ENCODE measurements around the gene TMEM106A.
A peak's percentile ranks its signal among the peaks of the same experiment; 100 is the strongest.
"Not testable (repeated sequence)": the region's sequence is repeated elsewhere in the genome, so short reads cannot be mapped to it uniquely, and the experiment has no call there.

TMEM106A gene

GRCh38 chr17:43200127-43200526, 11.5 kb upstream of the TMEM106A start:
- Mint-ChIP-seq H3K27me3 (no peaks in the 10 kb centered on the region), H3K9me3 (no peaks in the 10 kb centered on the region), H3K27ac (peak overlapping the region; percentile 36), H3K4me3 (no peak overlapping the region), H3K36me3 (ENCODE audit: low read depth) (peaks cover 39% of the 10 kb centered on the region), H3K4me1 (peaks cover 8% of the 10 kb centered on the region)
- ATAC-seq (peak; percentile 46), DNase-seq (no peak)

DNA sequence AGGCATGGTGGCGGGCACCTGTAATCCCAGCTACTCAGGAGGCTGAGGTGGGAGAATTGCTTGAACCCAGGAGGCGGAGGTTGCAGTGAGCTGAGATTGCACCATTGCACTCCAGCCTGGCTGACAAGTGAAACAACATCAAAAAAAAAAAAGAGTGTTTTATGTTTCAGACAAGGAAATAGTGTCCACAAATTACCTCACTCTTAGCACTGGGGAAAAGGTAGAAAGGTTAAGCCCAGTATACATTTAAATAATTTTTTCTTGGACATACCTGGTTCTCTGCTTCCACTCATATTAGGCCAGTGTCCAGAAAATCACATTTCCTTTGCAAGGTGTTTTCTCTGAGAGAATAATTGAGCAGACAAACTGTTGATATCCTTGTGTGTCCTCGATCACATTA, 8.7 kb upstream of the TMEM106A start:
- H3K4me3 Mint-ChIP-seq, DNase-seq, H3K27ac Mint-ChIP-seq, H3K9me3 Mint-ChIP-seq, H3K27me3 Mint-ChIP-seq, ATAC-seq, H3K4me1 Mint-ChIP-seq: not testable (repeated sequence)
- H3K36me3 Mint-ChIP-seq (ENCODE audit: low read depth) = peaks cover 31% of the 10 kb centered on the region

DNA sequence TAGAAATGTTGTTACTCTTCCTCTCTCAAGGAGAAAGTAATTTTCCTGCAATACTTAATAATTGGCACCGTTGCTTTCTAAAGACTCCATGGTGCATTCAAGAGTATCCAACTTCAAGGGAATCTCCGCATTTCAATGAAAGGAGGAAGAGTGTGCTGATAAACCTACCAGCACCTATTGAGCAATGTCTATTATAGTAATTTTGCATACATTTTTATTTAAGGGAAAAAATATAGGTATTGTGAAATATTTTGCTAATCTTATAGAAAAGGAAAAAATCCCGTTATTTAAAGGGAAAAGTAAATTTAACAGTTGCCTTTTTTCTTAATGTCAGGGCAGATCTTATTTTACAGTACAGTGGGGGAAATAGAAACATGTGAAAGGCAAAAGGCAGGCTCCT, 1.1 kb upstream of the TMEM106A start:
- ATAC-seq = no peak
- DNase-seq = no peak
- H3K36me3 Mint-ChIP-seq (ENCODE audit: low read depth) = peaks cover 11% of the 10 kb centered on the region

DNA sequence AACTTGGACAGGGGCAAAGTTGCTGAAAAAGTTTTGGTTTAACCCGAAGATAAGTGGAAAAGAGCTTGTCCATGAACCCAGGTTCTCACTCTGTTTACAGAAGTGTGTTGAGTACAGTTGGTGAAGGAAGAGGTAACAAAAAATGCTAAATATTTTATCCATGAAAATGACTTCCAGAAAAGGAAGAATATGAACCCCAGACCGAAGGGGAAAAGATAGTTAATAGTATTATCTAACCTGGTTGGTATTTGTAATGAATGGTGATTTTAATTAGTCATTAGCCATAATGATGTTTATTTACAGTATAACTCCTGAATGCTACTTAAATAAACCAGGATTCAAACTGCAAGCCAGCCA, 574 bp upstream of the TMEM106A start:
- no peak for DNase-seq
- peak overlapping the region; percentile 92 for H3K4me3 Mint-ChIP-seq
- H3K4me1 Mint-ChIP-seq = peaks cover 26% of the 10 kb centered on the region
- H3K9me3 Mint-ChIP-seq = no peaks in the 10 kb centered on the region
- peaks cover 16% of the 10 kb centered on the region for H3K36me3 Mint-ChIP-seq (ENCODE audit: low read depth)
- no peak for ATAC-seq
- no peaks in the 10 kb centered on the region for H3K27me3 Mint-ChIP-seq
- H3K27ac Mint-ChIP-seq = peak overlapping the region; percentile 89

More for the DNA sequence above, 1.1 kb upstream of the TMEM106A start:
- Mint-ChIP-seq H3K4me1 (peaks cover 26% of the 10 kb centered on the region), H3K27me3 (no peaks in the 10 kb centered on the region), H3K4me3 (peak overlapping the region; percentile 92), H3K27ac (peak overlapping the region; percentile 89), H3K9me3 (no peaks in the 10 kb centered on the region)

- ATAC-seq (no peak), DNase-seq (no peak)
- Mint-ChIP-seq H3K36me3 (ENCODE audit: low read depth) (peaks cover 22% of the 10 kb centered on the region), H3K9me3 (no peaks in the 10 kb centered on the region), H3K27me3 (no peaks in the 10 kb centered on the region), H3K4me3 (peak overlapping the region; percentile 92), H3K27ac (peak overlapping the region; percentile 89), H3K4me1 (peaks cover 40% of the 10 kb centered on the region)
Measured at GRCh38 chr17:43212641-43213490, 1.2 kb downstream of the TMEM106A start.

DNA sequence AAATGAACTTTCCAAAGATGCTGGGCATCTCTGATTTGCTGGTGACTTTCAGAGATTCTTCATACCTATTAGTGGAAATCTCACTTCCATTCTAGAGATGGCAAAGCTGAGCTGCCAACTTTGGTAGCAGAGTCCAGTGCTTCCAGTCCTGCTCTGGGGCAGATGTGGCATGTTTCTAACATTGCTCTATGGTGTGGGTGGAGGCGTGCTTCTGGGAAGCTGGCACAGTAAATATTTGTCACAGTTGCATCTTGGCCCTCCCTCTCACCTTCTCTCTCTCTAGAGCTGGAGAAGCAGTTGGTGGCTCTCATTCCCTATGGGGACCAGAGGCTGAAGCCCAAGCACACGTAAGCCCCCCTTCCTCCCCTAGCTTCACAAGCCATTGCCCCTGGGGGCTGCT, 1.9 kb downstream of the TMEM106A start:
- H3K27ac Mint-ChIP-seq = peak overlapping the region; percentile 89
- no peaks in the 10 kb centered on the region for H3K9me3 Mint-ChIP-seq
- H3K27me3 Mint-ChIP-seq = no peaks in the 10 kb centered on the region
- H3K36me3 Mint-ChIP-seq (ENCODE audit: low read depth) = peaks cover 22% of the 10 kb centered on the region
- peak overlapping the region; percentile 92 for H3K4me3 Mint-ChIP-seq
- DNase-seq = no peak
- no peak for ATAC-seq
- H3K4me1 Mint-ChIP-seq = peaks cover 44% of the 10 kb centered on the region

- H3K9me3 Mint-ChIP-seq = no peaks in the 10 kb centered on the region
- H3K4me3 Mint-ChIP-seq = no peak overlapping the region
- ATAC-seq (no peak), DNase-seq (no peak)
- peaks cover 19% of the 10 kb centered on the region for H3K36me3 Mint-ChIP-seq (ENCODE audit: low read depth)
- H3K27me3 Mint-ChIP-seq = no peaks in the 10 kb centered on the region
- H3K27ac Mint-ChIP-seq = no peak overlapping the region
- peaks cover 47% of the 10 kb centered on the region for H3K4me1 Mint-ChIP-seq
Measured at GRCh38 chr17:43215341-43215740, 3.7 kb downstream of the TMEM106A start.

GRCh38 chr17:43216369-43216761, 4.7 kb downstream of the TMEM106A start:
- no peak overlapping the region for H3K4me3 Mint-ChIP-seq
- peaks cover 16% of the 10 kb centered on the region for H3K36me3 Mint-ChIP-seq (ENCODE audit: low read depth)
- H3K27me3 Mint-ChIP-seq = no peaks in the 10 kb centered on the region
- DNase-seq (no peak), ATAC-seq (no peak)
- H3K4me1 Mint-ChIP-seq = peaks cover 42% of the 10 kb centered on the region
- H3K27ac Mint-ChIP-seq = no peak overlapping the region
- H3K9me3 Mint-ChIP-seq = no peaks in the 10 kb centered on the region

- peak overlapping the region; percentile 81 for H3K27ac Mint-ChIP-seq
- ATAC-seq (no peak), DNase-seq (no peak)
- peaks cover 16% of the 10 kb centered on the region for H3K36me3 Mint-ChIP-seq (ENCODE audit: low read depth)
- H3K4me1 Mint-ChIP-seq = peaks cover 41% of the 10 kb centered on the region
- no peaks in the 10 kb centered on the region for H3K9me3 Mint-ChIP-seq
- H3K4me3 Mint-ChIP-seq = no peak overlapping the region
- H3K27me3 Mint-ChIP-seq = no peaks in the 10 kb centered on the region
Measured at GRCh38 chr17:43216762-43217613, 5.3 kb downstream of the TMEM106A start.

- peak; percentile 90 for ATAC-seq
- no peak overlapping the region for H3K4me3 Mint-ChIP-seq
Measured at GRCh38 chr17:43217614-43218087, 6.0 kb downstream of the TMEM106A start.

DNA sequence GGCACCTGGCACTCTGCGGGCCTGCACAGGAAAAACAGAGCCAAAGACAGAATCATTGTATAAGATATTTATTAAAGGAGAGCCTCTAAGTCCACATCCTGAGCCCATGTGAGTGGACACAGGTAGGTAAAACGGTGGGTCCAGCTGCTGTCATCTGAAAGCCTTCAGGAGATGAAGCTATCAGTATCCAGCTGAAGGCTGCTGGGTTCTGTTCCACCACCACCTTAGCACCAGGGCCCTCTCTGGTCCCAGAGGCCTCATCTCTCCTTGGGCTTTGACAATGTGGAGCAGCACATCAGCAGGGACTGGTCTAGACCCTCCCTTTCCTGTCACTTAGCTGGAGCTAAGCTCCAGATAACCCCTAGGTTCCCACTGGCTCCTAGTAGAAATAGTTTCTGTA, 7.3 kb downstream of the TMEM106A start:
- DNase-seq = no peak
- no peaks in the 10 kb centered on the region for H3K27me3 Mint-ChIP-seq
- H3K36me3 Mint-ChIP-seq (ENCODE audit: low read depth) = peaks cover 20% of the 10 kb centered on the region
- ATAC-seq = no peak
- no peak overlapping the region for H3K27ac Mint-ChIP-seq
- H3K9me3 Mint-ChIP-seq = no peaks in the 10 kb centered on the region
- peaks cover 23% of the 10 kb centered on the region for H3K4me1 Mint-ChIP-seq
- H3K4me3 Mint-ChIP-seq = no peak overlapping the region

More at GRCh38 chr17:43217614-43218087, 6.0 kb downstream of the TMEM106A start:
- no peaks in the 10 kb centered on the region for H3K27me3 Mint-ChIP-seq
- H3K27ac Mint-ChIP-seq = peak overlapping the region; percentile 81
- no peak for DNase-seq
- H3K4me1 Mint-ChIP-seq = peaks cover 36% of the 10 kb centered on the region
- H3K9me3 Mint-ChIP-seq = no peaks in the 10 kb centered on the region
- H3K36me3 Mint-ChIP-seq (ENCODE audit: low read depth) = peaks cover 16% of the 10 kb centered on the region

- DNase-seq (no peak), ATAC-seq (no peak)
- no peak overlapping the region for H3K4me3 Mint-ChIP-seq
- no peak overlapping the region for H3K27ac Mint-ChIP-seq
- no peaks in the 10 kb centered on the region for H3K27me3 Mint-ChIP-seq
- H3K36me3 Mint-ChIP-seq (ENCODE audit: low read depth) = peaks cover 20% of the 10 kb centered on the region
- H3K4me1 Mint-ChIP-seq = peaks cover 22% of the 10 kb centered on the region
- H3K9me3 Mint-ChIP-seq = no peaks in the 10 kb centered on the region
Measured at GRCh38 chr17:43219746-43220380, 8.2 kb downstream of the TMEM106A start.

DNA sequence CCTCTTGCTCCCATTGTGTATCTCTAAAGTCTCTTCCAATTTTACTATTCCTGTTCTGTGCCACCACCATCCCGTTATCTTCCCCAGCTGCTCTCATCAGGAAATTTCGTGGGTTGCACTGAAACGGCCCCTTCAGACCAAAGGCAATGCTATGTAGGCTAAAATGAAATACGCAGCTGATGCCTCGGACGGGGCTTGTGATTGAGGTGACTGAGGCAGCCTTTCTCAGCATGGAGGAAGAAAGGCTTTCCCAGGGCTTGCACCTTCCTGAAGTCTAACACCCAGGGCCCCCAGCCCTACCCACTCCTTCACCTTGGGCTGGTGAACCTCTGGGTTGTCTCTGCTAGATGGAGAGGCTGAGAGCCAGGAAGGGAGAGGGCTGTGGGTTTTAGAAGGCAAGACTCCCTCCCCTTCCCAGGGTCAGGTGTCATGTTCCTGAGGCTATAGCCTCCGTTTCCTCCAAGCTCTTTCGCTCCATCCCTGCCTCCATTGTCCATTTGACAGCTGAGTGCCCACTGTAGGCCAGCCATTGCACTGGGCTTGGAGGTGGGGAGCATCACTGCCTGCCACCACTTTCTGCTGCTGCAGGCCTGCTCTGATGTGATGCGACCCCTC, 8.9 kb downstream of the TMEM106A start:
- DNase-seq (no peak), ATAC-seq (no peak)
- Mint-ChIP-seq H3K27ac (no peak overlapping the region), H3K27me3 (no peaks in the 10 kb centered on the region), H3K4me1 (peaks cover 22% of the 10 kb centered on the region), H3K4me3 (no peak overlapping the region), H3K9me3 (no peaks in the 10 kb centered on the region), H3K36me3 (ENCODE audit: low read depth) (peaks cover 19% of the 10 kb centered on the region)

DNA sequence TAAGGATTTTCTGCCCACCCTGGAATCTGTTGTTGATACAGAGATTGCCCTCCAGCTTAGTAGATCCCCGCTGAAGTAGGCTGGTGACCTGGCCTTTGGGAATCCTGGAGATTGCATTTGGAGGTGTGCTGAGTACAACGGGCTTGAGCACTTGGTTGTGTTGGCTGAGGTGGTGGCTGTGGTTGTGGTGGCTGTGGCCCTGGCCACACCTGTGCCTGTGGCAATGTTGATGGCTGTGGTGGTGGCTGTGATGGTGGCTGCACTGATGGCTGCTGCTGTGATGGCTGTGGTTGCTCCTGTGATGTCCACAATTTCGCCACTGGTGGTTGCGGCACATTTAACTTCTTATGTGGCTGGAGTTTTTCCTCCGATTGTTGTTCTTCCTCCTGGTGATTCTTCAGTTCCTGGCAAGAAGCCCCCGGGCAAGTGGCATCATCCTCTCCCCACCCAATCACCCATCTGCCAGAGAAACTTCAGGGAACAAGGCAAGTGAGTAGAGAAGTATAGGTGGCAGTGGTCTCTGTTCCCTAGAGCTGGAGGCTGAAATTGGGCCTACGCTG, 12.6 kb downstream of the TMEM106A start:
- ATAC-seq (no peak), DNase-seq (no peak)
- Mint-ChIP-seq H3K36me3 (ENCODE audit: low read depth) (peaks cover 9% of the 10 kb centered on the region), H3K27me3 (no peaks in the 10 kb centered on the region), H3K27ac (no peak overlapping the region), H3K4me1 (no peaks in the 10 kb centered on the region), H3K9me3 (no peaks in the 10 kb centered on the region), H3K4me3 (no peak overlapping the region)
